GM13976 (cell line): ENCODE data around the gene SLC38A10.

Source experiments
- DNase-seq: peaks from one replicate; pipeline ENCODE4 v3.0.0; 2012; ENCODE audit warnings: low spot score
- CTCF ChIP-seq: IDR thresholded peaks from 2 replicates; pipeline ENCODE4 v1.5.1; 2012; ENCODE audit warnings: borderline replicate concordance, mild to moderate bottlenecking; ENCODE audit not compliant: insufficient read depth; ENCODE audit errors: extremely low read depth, missing control alignments, control extremely low read depth
- in situ Hi-C: fragments of 300-500 bp; cut with MboI; formaldehyde crosslinking; loops from one replicate; pipeline ENCODE4 v1.12.0; 2022; ENCODE audit warnings: low sequenced_read_pairs, mixed read lengths, inconsistent platforms; ENCODE audit not compliant: unreplicated experiment

SLC38A10 gene

GRCh38 chr17:81208651-81209050, 86.5 kb downstream of the SLC38A10 start:
- TF ChIP-seq CTCF: no peak
- DNase-seq: no peak
- in situ Hi-C loops: no loop called here

- in situ Hi-C loops: no loop called here
- TF ChIP-seq CTCF: no peak
- no peak for DNase-seq
Observed at GRCh38 chr17:81207610-81208581, 87.2 kb downstream of the SLC38A10 start.

- in situ Hi-C loops: no loop called here
- no peak for TF ChIP-seq CTCF
Observed at GRCh38 chr17:81206657-81207056, 88.5 kb downstream of the SLC38A10 start.

GRCh38 chr17:81206166-81206565, 88.9 kb downstream of the SLC38A10 start:
- no peak for TF ChIP-seq CTCF
- in situ Hi-C loops: no loop called here

More at GRCh38 chr17:81206657-81207056, 88.5 kb downstream of the SLC38A10 start:
- no peak for DNase-seq

DNA sequence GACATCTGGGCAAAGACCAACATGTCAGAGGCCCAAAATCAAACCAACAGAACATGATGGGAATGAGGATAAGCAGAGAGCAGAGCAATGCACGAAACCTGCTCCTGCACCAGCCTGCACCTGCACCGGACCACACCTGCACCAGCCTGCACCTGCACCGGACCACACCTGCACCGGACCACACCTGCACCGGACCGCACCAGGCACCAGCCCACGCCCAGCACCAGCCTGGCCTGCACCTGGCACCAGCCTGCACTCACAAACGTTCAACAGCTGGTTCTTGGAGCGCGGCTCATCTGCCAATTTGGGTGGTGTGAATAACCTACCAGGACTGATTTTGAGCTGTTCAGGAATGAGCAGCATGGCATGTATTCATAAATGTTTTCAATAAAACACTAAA, 90.5 kb downstream of the SLC38A10 start:
- no peak for DNase-seq
- in situ Hi-C loops: no loop called here
- TF ChIP-seq CTCF: no peak

More at GRCh38 chr17:81206166-81206565, 88.9 kb downstream of the SLC38A10 start:
- no peak for DNase-seq

- no peak for DNase-seq
- no peak for TF ChIP-seq CTCF
- in situ Hi-C loops: no loop called here
Observed at GRCh38 chr17:81203136-81203535, 92.0 kb downstream of the SLC38A10 start.
